ENCODE data around the gene TWIST2.

TWIST2 gene

GRCh38 chr2:238936162-238937052 is 88.5 kb downstream of the TWIST2 start:
- DNase-seq (ENCODE audit: low read depth in 2 of 2, low spot score in 1 of 2), result no peak

DNA sequence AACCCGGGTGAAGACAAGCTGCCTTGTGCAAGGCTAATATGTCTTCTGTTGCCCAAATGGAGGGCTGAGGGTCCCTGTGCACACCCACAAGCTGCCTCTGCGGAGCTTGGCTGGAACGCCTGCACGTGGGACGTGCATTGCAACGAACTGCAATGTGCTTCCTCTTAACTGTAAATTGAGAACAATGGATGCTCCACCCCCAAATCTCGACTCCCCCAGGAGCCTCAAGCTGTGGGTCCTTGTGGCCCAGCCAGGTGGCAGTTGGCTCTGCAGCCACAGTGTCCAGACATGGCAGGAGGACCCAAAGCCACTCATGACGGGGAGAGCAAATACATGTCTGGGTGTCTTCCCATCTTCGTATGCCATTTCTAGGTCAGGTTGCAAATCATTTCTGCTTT is 90.1 kb downstream of the TWIST2 start:
- DNase-seq (ENCODE audit: low read depth in 2 of 2, low spot score in 1 of 2), result no peak

GRCh38 chr2:238938401-238939055 is 90.6 kb downstream of the TWIST2 start:
- DNase-seq (ENCODE audit: low read depth in 2 of 2, low spot score in 1 of 2), result no peak

DNA sequence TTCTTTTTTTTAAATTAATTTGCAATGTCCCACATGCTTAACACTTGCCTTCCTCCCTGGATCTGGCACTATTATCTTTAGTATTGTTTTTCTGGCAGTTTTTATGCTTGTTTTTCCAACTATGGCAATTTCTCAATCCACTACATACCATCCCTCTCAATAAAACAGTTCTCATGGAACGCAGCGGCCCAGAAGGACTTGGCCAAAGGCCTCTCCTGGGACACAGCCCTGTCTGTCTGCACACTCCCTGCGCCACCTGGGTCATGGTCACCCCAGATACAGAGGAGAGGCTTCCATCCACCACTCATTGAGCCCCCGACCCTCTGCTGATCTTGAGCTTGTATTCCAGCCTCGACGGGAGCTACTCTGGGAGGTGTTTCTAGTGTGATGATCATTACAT is 91.2 kb downstream of the TWIST2 start:
- no peak for DNase-seq (ENCODE audit: low read depth in 2 of 2, low spot score in 1 of 2)

GRCh38 chr2:238939521-238940403 is 91.9 kb downstream of the TWIST2 start:
- no peak for DNase-seq (ENCODE audit: low read depth in 2 of 2, low spot score in 1 of 2)

DNA sequence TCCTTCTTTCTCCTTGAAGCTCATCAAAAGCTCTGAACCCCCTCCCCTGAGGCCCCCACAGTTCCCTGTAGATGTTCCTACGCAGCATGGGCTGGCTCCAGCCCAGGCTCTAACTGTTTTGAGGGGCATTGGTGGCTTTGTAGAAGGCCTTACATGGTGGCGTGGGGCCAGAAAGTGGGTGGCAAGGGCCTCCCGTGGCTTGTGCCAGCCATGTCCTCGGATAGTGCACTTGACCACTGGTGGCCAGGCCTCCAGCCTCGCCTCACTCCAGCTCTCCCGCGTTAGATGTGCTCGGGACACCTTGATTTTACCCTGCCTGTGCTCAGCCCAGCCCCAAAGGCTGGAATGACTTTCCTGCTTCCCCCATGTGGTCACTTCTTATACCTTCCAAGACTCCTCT is 92.9 kb downstream of the TWIST2 start:
- DNase-seq (ENCODE audit: low read depth in 2 of 2, low spot score in 1 of 2), result no peak

DNA sequence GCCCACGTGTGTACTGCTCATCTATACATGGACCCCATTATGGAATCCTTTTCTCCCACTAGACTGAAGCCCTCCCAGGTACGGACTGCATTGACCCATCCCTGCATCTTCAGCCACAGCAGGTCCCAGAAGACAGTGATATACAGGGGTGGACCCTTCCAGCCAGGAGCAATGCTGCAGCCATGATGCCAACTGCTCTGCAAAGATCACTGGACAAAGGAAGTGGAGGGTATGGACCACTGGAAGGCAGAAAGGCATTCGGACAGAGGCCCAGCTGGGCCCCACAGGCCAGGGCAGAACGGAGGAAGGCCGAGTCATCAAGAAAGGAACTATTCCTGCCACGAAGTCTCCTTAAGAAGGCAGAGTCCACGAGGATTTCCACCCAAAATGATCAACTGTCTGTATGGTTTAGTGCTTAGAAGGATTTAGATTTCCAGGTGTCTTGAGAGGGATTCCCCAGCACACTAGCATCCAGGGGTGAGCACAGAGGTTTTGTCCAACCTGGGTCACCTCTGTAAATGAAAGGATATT is 93.4 kb downstream of the TWIST2 start:
- DNase-seq (ENCODE audit: low read depth in 2 of 2, low spot score in 1 of 2), result no peak

DNA sequence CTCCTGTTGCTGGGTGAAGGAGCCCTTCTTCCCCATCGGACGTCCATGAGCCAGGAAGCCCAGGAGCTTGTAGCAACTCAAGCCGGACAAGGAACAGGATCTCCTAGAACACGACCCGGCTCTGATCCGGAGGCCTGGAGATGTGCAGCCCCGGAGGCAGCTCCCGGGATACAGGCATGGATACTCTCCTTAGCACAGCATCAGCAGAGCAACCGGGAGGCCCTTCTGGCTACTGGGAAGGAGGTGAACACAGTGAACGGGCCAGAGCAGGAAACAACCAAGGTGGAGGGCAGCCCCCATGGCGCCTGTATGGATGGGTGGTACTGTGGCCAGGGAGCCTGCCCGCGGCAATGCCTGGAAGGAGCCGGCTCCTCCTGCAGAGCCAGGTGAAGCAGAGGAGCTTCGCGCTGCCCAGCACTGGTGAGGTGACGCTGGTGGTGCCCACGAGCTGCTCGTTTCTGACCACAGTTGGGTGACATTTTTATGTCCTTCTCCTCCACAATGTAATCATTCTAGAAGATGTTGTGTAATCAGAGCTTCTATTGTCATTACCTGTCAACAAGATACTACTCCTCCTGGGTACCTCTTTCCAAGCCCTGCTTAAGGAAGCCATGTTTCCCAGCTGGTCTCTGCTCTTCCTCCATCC is 94.3 kb downstream of the TWIST2 start:
- DNase-seq (ENCODE audit: low read depth in 2 of 2, low spot score in 1 of 2), result no peak

DNA sequence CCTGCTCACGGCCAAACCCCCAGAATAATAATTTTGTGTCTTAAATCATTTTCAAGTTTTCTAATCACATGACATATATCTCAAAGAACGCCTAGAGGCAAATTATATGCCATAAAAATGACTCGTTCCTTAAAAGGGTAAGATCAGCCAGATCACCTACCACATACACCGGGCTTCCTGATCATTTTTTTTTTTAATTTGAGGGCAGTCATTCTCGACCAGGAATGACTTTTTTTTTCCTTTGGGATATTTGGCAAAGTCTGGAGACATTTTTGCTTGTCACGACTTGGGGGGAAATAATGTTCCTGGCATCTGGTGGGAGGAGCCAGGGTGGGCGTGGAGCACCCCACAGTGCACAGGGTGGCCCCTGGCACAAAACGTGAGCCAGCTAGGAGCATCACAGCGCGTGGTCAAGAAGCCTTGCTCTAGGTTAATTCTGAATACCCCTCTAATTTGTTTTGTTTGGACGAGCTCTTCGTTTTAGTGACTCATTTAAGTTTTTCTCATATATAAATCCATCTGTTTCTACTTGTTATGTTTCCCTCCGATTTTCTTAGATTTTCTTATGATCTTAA is 94.9 kb downstream of the TWIST2 start:
- DNase-seq (ENCODE audit: low read depth in 2 of 2, low spot score in 1 of 2), result no peak

DNA sequence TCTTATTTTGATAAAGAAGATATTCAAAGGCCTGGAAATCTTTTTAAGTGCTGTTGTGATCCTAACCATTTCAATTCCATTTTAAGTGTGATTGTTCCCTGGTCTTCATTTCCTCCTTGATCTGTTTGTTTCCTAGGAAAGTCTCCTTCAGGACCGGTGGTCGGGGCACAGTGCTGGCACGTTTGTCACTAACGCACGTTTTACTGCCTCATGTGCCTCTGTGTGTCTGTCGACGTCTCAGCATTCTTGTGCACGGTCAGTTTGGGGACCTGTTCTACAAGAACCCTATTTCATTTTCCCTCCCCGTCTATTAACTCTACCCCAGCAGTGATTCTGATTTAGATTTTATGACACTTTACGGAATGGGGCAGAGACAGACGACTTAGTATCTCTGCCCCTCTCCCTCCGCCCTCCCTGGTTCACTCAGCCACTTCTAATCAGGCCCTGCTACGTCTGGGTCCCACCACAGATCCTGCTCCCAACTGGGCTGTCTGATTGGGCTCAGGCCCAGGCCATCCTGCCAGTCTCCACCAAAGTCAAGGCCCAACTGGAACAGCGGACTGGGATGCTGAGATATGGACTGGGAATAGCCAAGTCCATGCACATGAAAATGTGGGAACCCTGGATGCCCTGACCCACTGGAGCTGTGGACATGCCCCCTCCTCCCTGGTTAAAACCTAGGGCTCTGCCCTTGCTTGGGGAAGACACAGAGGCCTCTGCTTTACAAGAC is 95.6 kb downstream of the TWIST2 start:
- DNase-seq (ENCODE audit: low read depth in 2 of 2, low spot score in 1 of 2), result no peak

- no peak for DNase-seq (ENCODE audit: low read depth in 2 of 2, low spot score in 1 of 2)
Observed at GRCh38 chr2:238945433-238946150, 97.7 kb downstream of the TWIST2 start.

DNA sequence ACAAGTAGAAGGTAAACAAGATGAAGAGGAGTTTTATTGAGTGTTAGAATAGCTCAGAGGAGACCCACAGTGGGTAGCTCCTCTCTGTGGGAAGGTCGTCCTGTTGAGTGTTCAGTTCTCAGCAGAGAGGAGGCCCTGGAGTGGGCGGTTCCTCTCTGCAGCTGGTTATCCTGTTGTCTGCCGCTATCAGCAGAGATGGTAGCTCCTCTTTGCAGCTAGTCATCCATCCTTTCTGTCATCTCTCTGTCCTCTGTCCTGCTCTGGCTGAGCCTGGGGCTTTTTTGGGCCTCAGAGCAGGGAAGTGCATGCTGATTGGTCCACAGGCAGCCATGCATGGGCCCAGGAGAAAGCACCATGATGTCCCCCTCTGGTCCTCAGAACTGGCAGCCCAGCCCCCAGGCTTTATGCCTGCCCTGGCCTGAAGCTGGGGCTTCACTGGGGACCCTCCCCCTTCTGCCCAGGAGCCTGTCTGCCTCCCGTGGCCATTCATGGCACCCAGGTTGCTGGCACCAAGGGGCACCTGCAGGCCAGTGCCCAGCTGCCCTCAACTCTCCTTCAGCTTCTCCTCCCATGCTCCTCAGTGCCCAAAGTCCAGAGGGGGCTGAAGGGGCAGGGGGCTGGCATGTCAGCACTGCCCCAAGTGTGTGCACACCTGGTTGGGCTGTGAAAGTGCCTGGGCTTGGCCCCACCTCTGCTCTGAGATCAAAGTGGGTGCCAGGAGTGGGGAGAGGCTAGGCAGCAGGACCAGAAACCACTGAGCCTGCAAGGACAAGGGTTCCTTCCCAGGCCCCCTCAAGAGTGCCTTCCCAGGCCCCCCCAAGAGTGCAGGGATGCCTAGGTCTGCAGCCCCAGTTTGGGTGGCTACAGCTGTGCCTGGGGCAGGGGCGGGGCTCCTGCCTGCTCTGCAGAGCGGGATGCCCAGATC is 98.7 kb downstream of the TWIST2 start:
- no peak for DNase-seq (ENCODE audit: low read depth in 2 of 2, low spot score in 1 of 2)

GRCh38 chr2:238947243-238947760 is 99.4 kb downstream of the TWIST2 start:
- no peak for DNase-seq (ENCODE audit: low read depth in 2 of 2, low spot score in 1 of 2)

GRCh38 chr2:238947920-238948710 is 100.2 kb downstream of the TWIST2 start:
- no peak for DNase-seq (ENCODE audit: low read depth in 2 of 2, low spot score in 1 of 2)

DNA sequence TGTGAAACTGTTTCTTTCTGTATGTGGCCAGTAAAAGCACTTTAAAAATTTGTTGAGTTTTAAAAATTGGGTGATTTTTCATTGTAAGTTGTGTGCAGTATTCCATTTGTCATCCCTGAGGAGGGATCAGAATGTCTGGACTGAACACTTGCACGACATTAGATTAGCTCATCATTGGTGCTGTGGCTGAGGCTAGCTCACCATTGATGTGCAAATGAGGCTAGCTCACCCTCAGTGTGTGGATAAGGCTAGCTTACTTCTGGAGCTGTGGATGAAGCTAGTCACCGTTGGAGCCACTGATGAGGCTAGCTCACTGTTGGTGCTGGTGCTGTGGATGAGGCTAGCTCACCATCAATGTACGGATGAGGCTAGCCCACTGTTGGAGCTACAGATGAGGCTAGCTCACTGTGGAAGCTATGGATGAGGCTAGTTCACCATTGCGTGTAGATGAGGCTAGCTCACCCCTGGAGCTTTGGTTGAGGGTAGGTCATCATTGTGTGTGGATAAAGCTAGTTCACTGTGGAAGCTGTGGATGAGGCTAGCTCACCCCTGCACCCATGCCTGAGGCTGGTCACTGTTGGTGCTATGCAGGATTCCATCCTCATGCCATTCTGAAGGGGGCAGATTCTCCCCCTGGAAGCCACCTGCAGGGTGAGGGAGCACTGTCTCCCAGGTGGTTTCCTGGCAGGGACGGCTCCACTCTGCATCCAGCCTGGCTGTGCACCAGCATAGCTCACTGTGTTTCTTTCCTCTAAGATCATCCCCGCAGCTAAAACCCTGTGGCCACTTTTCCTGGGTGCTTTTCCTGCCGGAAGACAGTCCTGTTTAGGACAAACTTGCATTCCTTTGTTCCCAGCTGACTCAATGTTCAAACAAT is 101.1 kb downstream of the TWIST2 start:
- DNase-seq (ENCODE audit: low read depth in 2 of 2, low spot score in 1 of 2), result no peak

DNA sequence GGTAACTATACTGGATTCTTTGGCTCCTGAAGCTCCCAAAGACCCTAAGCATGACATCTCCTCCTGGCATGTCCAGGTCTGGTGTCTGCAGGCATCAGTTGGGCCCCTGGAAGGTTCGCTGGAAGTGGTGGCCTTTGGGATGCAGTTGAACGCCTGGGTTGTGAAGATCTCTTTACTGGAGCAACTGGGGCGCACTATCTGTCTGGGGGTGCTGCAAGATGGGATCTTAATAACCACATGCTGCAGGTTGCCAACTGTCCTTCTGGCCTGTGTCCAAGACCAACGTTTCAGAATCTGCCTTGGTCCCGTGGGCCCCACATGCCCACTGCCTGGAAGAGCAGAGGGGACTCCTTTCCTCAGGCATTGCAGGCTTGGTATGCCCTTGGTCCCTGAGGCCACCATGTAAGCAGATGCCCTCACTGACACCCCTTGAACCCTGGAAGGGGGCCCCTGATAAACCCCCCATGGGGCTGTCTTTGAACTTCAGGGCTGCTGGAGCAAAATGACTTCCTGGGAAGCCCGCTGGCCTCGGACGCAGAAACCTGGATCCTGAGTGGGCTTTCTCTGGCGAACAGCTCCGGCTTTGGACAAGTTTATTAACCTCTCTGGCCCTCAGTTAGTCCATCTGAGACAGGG is 101.9 kb downstream of the TWIST2 start:
- DNase-seq (ENCODE audit: low read depth in 2 of 2, low spot score in 1 of 2), result no peak
